Thyroid gland (tissue), 4 donors: ENCODE results near the gene AHSG. TPM values are rescaled to one million over a fixed set of nuclear protein-coding genes. Genes with fewer than 3 reads are reported as not detected.
A peak's percentile ranks its signal among the peaks of the same experiment; 100 is the strongest.

Experiments
- DNase-seq, 2 donors: peaks; one replicate each; pipeline ENCODE4 v3.0.0-alpha.2; 2019
- H3K27ac ChIP-seq, 3 donors: fragments of 200-600 bp; sonication (generic); 1 replicate in 2 of 3; 2 replicates in 1 of 3; pipeline ENCODE4 v1.5.1; 2016 to 2019; ENCODE audit warnings: mild to moderate bottlenecking in 1 of 3, moderate library complexity in 1 of 3
- H3K27me3 ChIP-seq: fragments of 200-600 bp; sonication (generic); one replicate; pipeline ENCODE4 v1.5.1; 2019
- H3K36me3 ChIP-seq, 2 donors: fragments of 200-600 bp; sonication (generic); one replicate each; pipeline ENCODE4 v1.5.1; 2016 to 2019
- H3K4me1 ChIP-seq, 2 donors: fragments of 200-600 bp; sonication (generic); one replicate each; pipeline ENCODE4 v1.5.1; 2017 to 2019
- H3K4me3 ChIP-seq, 3 donors: fragments of 200-600 bp; sonication (generic); replicated peaks in 1 of 3; 1 replicate in 2 of 3; 2 replicates in 1 of 3; pipeline ENCODE4 v1.5.1; 2016; ENCODE audit warnings: mild to moderate bottlenecking in 1 of 3
- H3K9me3 ChIP-seq: fragments of 200-600 bp; sonication (generic); one replicate; pipeline ENCODE4 v1.5.1; 2017
- POLR2A ChIP-seq, 2 donors: fragments of 450-650 bp; IDR thresholded peaks; one replicate each; pipeline ENCODE4 v1.6.1; 2017; ENCODE audit warnings: antibody characterized with exemption in 2 of 2, mild to moderate bottlenecking in 2 of 2, moderate library complexity in 1 of 2
- WGBS, 2 donors: methylation state at CpG; one replicate each; pipeline ENCODE4 v1.1.5; 2017; 5-methylcytosine and 5-hydroxymethylcytosine counted together
- intact Hi-C: fragments of 100-400 bp; cut with DNase I; formaldehyde crosslinking; loops from one replicate; pipeline ENCODE4 v1.15.1; 2023
- total RNA-seq, 4 donors: library from RNA; depleted of rRNA; stranded (reverse); fragments of >200 nt; gene quantifications; one replicate each; pipeline ENCODE4 v1.2.3, GENCODE V29; 2016
- TF ChIP-seq, protein P1 (sequence below), 6 experiments: fragments of 200-600 bp in 3 of 6; fragments of 450-650 bp in 3 of 6; sonication (generic) in 3 of 6; IDR thresholded peaks; one replicate each; pipeline ENCODE4 v1.5.1; 2016 to 2019; ENCODE audit warnings: antibody characterized with exemption in 6 of 6, mild to moderate bottlenecking in 2 of 6, inconsistent platforms in 1 of 6, moderate library complexity in 1 of 6

The AHSG gene
- total RNA-seq, 4 donors from 2014 or later: not detected

- peak in 1 of 2 donors; percentile 4 for DNase-seq
- Histone ChIP-seq H3K27ac (no peak overlapping the region), H3K36me3 (no peaks in the 10 kb centered on the region), H3K4me1 (peaks cover 0 to 7% of the 10 kb centered on the region in 2 donors), H3K4me3 (no peak overlapping the region), H3K9me3 (no peaks in the 10 kb centered on the region), H3K27me3 (no peaks in the 10 kb centered on the region)
- intact Hi-C loops: no loop called here
- TF ChIP-seq POLR2A (IDR thresholded peaks at IDR 0.05): no peak
- TF ChIP-seq, protein P1, sequence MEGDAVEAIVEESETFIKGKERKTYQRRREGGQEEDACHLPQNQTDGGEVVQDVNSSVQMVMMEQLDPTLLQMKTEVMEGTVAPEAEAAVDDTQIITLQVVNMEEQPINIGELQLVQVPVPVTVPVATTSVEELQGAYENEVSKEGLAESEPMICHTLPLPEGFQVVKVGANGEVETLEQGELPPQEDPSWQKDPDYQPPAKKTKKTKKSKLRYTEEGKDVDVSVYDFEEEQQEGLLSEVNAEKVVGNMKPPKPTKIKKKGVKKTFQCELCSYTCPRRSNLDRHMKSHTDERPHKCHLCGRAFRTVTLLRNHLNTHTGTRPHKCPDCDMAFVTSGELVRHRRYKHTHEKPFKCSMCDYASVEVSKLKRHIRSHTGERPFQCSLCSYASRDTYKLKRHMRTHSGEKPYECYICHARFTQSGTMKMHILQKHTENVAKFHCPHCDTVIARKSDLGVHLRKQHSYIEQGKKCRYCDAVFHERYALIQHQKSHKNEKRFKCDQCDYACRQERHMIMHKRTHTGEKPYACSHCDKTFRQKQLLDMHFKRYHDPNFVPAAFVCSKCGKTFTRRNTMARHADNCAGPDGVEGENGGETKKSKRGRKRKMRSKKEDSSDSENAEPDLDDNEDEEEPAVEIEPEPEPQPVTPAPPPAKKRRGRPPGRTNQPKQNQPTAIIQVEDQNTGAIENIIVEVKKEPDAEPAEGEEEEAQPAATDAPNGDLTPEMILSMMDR (IDR thresholded peaks at IDR 0.05): no peak
Observed at GRCh38 chr3:186640929-186641328, 28.1 kb downstream of the AHSG start.

GRCh38 chr3:186642014-186642413 lies 29.2 kb downstream of the AHSG start:
- H3K4me3 ChIP-seq: no peak overlapping the region
- 52 to 55% methylated on average over 3 of the region's 3 CpGs for WGBS, 2 donors
- no peaks in the 10 kb centered on the region for H3K9me3 ChIP-seq
- H3K4me1 ChIP-seq: peaks cover 0 to 7% of the 10 kb centered on the region in 2 donors
- no peaks in the 10 kb centered on the region for H3K27me3 ChIP-seq
- TF ChIP-seq POLR2A (IDR thresholded peaks at IDR 0.05): no peak
- TF ChIP-seq, protein P1 (IDR thresholded peaks at IDR 0.05): no peak
- no peak overlapping the region for H3K27ac ChIP-seq
- no peak for DNase-seq
- intact Hi-C loops: no loop called here
- no peaks in the 10 kb centered on the region for H3K36me3 ChIP-seq

- Histone ChIP-seq H3K4me3 (no peak overlapping the region), H3K9me3 (no peaks in the 10 kb centered on the region), H3K27ac (no peak overlapping the region), H3K4me1 (peaks cover 0 to 7% of the 10 kb centered on the region in 2 donors), H3K36me3 (no peaks in the 10 kb centered on the region), H3K27me3 (no peaks in the 10 kb centered on the region)
- 100% methylated on average over 1 of the region's 1 CpG for WGBS, 2 donors
- intact Hi-C loops: no loop called here
- DNase-seq: no peak
- TF ChIP-seq, protein P1 (IDR thresholded peaks at IDR 0.05): no peak
- no peak for TF ChIP-seq POLR2A (IDR thresholded peaks at IDR 0.05)
Observed at GRCh38 chr3:186643493-186643892, 30.6 kb downstream of the AHSG start.

DNA sequence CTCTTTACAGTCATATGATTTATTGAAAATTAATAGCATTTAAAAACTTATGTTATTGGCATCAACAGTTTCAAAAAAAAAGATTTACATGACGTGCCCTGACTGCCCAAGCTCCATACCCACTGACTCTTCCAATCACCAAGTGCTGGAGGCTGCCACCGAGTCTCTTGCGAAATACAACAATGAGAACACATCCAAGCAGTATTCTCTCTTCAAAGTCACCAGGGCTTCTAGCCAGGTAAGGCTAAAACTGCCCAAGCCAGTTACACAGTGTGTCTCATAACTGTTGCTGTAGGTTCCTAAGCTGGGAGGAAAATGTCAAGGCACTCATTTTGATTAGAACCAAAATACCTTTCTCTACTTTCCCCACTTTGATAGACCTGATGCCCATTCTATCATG lies 31.8 kb downstream of the AHSG start:
- Histone ChIP-seq H3K27ac (no peak overlapping the region), H3K4me1 (peaks cover 0 to 7% of the 10 kb centered on the region in 2 donors), H3K36me3 (no peaks in the 10 kb centered on the region), H3K27me3 (no peaks in the 10 kb centered on the region), H3K9me3 (no peaks in the 10 kb centered on the region), H3K4me3 (no peak overlapping the region)
- TF ChIP-seq POLR2A (IDR thresholded peaks at IDR 0.05): no peak
- TF ChIP-seq, protein P1 (IDR thresholded peaks at IDR 0.05): no peak
- DNase-seq: peak; percentile 22 to 32
- intact Hi-C loops: no loop called here
- 38 to 65% methylated on average over 3 of the region's 3 CpGs for WGBS, 2 donors

GRCh38 chr3:186646106-186646505 lies 33.2 kb downstream of the AHSG start:
- no peaks in the 10 kb centered on the region for H3K36me3 ChIP-seq
- no peak overlapping the region for H3K27ac ChIP-seq
- H3K4me1 ChIP-seq: no peaks in the 10 kb centered on the region
- no peaks in the 10 kb centered on the region for H3K27me3 ChIP-seq
- H3K9me3 ChIP-seq: no peaks in the 10 kb centered on the region
- 85 to 95% methylated on average over 4 of the region's 4 CpGs for WGBS, 2 donors
- TF ChIP-seq, protein P1 (IDR thresholded peaks at IDR 0.05): no peak
- no peak for TF ChIP-seq POLR2A (IDR thresholded peaks at IDR 0.05)
- H3K4me3 ChIP-seq: no peak overlapping the region
- intact Hi-C loops: no loop called here
- DNase-seq: no peak
